ENCODE measurements around the gene TM9SF1. TPM values are rescaled to one million over a fixed set of nuclear protein-coding genes. Genes with fewer than 3 reads are reported as not detected.
A peak's percentile ranks its signal among the peaks of the same experiment; 100 is the strongest.

The TM9SF1 gene
- total and polyA plus RNA-seq, 10 of the 15 experiments (the other 5 are each of a cell fraction or from before 2014, with no cell fraction given), result 7.2 to 39.2 (median 17.6) TPM

- TF ChIP-seq ASH2L (IDR thresholded peaks at IDR 0.05; ENCODE audit: borderline replicate concordance, low read depth) (no peak), TAF1 (IDR thresholded peaks at IDR 0.05; ENCODE audit: borderline replicate concordance, low read depth, low read length) (peak; percentile 78), CEBPB (IDR thresholded peaks at IDR 0.05; ENCODE audit: borderline replicate concordance in 1 of 2, low read depth in 2 of 2, low read length in 2 of 2) (no peak), KAT2A (conservative IDR thresholded peaks at IDR 0.05; ENCODE audit: control insufficient read depth, low read depth, low read length) (no peak), ZNF622 (IDR thresholded peaks at IDR 0.05) (no peak), NRF1 (conservative IDR thresholded peaks at IDR 0.05; ENCODE audit: low read depth, low read length) (no peak), BHLHE40 (IDR thresholded peaks at IDR 0.05; ENCODE audit: borderline replicate concordance in 1 of 2, low read depth in 2 of 2, low read length in 1 of 2) (peak; percentile 95 to 98), CREB1 (IDR thresholded peaks at IDR 0.05; ENCODE audit: low read depth) (peak; percentile 100), E4F1 (IDR thresholded peaks at IDR 0.05; ENCODE audit: borderline replicate concordance, partially characterized antibody) (peak; percentile 90), ZZZ3 (IDR thresholded peaks at IDR 0.05; ENCODE audit: control insufficient read depth, insufficient read length, low read depth) (no peak), KLF5 (IDR thresholded peaks at IDR 0.05; ENCODE audit: partially characterized antibody) (peak; percentile 89), PRDM15 (CRISPR knock-in tag; IDR thresholded peaks at IDR 0.05) (peak; percentile 91), HDAC2 (IDR thresholded peaks at IDR 0.05) (no peak), EZH2 (IDR thresholded peaks at IDR 0.05; ENCODE audit: borderline replicate concordance, control insufficient read depth, low read depth, low read length) (no peak), CBX3 (IDR thresholded peaks at IDR 0.05; ENCODE audit: borderline replicate concordance, low read depth) (no peak), CBFB (IDR thresholded peaks at IDR 0.05; ENCODE audit: low read depth) (peak; percentile 77; the same call in 1 of the 2 replicates), MTA3 (IDR thresholded peaks at IDR 0.05; ENCODE audit: borderline replicate concordance, low read length) (no peak), PML (IDR thresholded peaks at IDR 0.05; ENCODE audit: low read length) (peak; percentile 97), STAT1 (conservative IDR thresholded peaks at IDR 0.05) (0 out of 2 replicates have a peak, but pooled peaks have one; percentile 23), TCF12 (IDR thresholded peaks at IDR 0.05; ENCODE audit: low read depth, low read length) (no peak; the same call in 1 of the 2 replicates), GABPA (IDR thresholded peaks at IDR 0.05; ENCODE audit: low read depth) (no peak), KDM1A (IDR thresholded peaks at IDR 0.05; ENCODE audit: borderline replicate concordance) (no peak), MAX (IDR thresholded peaks at IDR 0.05; ENCODE audit: low read depth, low read length) (peak; percentile 83), ZNF274 (IDR thresholded peaks at IDR 0.05; ENCODE audit: insufficient read depth, insufficient read length) (no peak)
Observed at GRCh38 chr14:24212924-24213865, 18.0 kb upstream of the TM9SF1 start, which contains the start of gene CHMP4A (continued).

All from GM12878 (cell line).